Measurements from ENCODE around the gene EMSY. TPM values are rescaled to one million over a fixed set of nuclear protein-coding genes. Genes with fewer than 3 reads are reported as not detected.
"Not testable (repeated sequence)": the region's sequence is repeated elsewhere in the genome, so short reads cannot be mapped to it uniquely, and the experiment has no call there.

The EMSY gene
- total RNA-seq, 4 donors from 2014 or later: 12.8 to 59.3 (median 20.6) TPM

DNA sequence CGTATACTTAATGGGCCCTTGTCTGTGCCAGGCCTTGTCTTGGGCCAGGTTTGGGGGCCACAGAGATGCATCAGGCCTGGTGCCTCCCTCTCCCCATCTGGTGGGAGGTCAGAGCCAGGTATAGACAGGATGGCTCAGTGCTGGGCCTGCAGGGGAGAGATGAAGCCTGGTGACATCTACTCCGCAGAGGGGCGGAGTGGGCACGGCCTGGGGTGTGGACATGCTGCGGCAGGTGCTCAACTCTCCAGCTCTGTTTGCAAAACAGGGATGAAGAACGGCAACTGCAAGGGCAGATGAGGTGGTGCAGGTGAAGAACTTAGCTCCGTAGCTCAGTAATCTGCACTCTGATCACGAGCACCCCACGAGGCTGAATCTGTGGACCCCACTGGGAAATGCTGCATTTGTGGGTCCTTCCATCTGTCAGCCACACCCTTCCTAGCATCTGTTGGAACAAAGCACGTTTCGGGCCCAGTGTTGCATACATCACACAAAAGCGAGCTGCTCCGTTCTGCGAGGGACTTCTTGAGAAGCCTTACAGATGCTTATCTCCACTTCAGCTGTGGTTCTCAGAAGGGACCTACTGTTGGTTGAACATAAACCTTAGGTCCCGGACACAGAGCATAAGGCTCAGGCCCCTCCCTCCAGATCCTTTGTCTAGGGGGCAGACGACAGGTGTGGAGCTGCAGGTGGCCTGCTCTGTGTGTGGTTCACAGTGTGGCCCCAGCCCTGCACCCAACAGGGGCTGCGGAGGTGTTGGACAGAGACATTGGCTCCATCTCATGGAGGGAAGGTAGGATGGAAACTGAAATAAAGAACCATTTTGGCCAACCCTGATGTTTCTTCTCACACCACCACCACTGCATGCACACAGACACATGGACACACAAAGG is 147.5 kb downstream of the EMSY start:
- TF ChIP-seq, protein P1, sequence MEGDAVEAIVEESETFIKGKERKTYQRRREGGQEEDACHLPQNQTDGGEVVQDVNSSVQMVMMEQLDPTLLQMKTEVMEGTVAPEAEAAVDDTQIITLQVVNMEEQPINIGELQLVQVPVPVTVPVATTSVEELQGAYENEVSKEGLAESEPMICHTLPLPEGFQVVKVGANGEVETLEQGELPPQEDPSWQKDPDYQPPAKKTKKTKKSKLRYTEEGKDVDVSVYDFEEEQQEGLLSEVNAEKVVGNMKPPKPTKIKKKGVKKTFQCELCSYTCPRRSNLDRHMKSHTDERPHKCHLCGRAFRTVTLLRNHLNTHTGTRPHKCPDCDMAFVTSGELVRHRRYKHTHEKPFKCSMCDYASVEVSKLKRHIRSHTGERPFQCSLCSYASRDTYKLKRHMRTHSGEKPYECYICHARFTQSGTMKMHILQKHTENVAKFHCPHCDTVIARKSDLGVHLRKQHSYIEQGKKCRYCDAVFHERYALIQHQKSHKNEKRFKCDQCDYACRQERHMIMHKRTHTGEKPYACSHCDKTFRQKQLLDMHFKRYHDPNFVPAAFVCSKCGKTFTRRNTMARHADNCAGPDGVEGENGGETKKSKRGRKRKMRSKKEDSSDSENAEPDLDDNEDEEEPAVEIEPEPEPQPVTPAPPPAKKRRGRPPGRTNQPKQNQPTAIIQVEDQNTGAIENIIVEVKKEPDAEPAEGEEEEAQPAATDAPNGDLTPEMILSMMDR (IDR thresholded peaks at IDR 0.05): no peak
- DNase-seq (ENCODE audit: low spot score): no peak
- no peak for ATAC-seq (ENCODE audit: low FRiP score)

DNA sequence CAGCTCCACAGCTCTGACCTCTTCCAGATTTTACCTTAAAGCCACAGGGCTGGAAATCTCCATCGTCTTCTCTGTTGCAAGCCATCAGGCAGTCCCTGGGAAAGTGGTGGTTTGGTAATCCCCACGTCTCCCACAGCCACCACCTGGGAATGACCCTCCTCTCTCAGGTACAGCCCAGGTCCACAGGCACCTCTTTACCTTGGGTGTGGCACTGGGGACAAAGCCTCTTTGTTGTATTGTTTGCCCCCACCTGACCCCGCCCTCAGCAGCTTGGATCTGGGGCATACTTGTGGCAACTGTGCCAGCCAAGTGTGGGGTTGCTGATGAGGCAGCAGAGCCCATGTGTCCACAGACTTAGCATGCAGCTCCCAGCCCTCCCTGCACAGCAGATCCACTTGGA is 148.1 kb downstream of the EMSY start:
- TF ChIP-seq, protein P1 (IDR thresholded peaks at IDR 0.05): no peak
- ATAC-seq (ENCODE audit: low FRiP score) (no peak), DNase-seq (ENCODE audit: low spot score) (no peak)

DNA sequence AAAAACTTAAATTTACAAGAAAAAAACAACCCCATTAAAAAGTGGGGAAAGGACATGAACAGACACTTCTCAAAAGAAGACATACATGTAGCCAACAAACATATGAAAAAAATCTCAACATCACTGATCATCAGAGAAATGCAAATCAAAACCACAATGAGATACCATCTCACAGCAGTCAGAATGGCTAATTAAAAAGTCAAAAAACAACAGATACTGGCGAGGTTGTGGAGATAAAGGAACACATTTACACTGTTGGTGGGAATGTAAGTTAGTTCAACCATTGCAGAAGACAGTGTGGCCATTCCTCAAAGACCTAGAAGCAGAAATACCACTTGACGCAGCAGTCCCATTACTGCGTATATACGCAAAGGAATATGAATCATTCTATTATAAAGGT is 150.3 kb downstream of the EMSY start:
- DNase-seq (ENCODE audit: low spot score); ATAC-seq (ENCODE audit: low FRiP score): not testable (repeated sequence)

DNA sequence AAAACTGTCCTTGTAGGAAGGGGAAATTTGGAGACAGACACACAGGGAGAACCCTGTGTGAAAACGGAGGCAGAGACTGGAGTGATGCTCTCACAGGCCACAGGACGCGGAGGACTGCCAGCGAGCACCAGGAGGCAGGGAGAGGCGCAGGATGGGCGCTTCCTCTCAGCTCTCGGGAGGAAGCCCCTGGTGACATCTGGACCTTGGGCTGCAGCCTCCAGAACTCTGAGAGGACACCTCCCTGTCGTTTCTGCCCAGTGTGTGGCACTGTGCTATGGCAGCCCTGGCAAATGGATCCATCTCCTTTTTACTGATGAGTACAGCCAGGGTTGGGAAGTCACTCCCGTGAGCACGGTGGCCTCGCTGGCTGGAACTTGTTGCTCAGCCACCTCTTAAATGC is 151.8 kb downstream of the EMSY start:
- TF ChIP-seq, protein P1 (IDR thresholded peaks at IDR 0.05): no peak
- no peak for ATAC-seq (ENCODE audit: low FRiP score)
- no peak for DNase-seq (ENCODE audit: low spot score)

DNA sequence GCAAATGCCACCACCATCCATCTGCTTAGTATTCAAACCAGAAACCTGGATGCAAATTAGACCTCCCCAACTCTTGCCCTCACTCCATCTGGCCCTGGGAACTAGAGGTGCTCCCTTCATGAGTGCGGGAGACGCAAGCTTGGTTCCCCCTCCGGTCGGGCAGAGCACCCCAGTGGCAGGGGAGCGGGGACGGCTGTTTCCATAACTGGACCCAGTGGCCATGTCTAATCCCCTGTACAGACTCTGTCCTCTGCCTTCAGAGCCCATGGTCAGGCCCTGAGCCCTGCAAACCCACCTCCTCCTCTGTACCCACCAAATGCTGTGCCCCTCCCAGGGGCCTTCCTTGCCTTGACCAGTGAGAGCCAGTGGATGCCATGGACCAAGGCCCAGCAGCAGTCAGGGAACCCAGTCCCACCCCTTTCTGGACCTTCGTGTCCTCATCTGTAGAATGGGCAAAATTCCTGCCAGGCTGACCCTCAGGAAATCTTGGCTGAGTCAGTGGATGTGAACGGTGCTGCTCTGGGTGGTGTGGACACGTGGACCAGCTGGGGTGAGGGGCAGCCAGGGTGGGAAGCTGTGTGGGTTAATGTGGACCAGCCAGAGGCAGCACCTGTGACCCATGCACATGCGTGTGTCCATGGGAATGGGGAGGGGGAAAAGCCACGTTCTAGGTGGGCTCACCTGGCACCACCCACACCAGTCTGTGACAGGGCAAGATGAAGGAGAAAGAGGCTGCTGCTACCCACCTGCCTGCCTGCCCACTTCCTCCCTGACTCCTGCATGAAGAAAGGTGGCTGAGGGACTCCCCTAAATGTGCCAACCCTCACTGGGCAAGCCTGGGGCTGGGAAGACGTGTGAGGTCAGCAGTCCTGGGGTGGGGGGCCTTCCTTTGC is 153.0 kb downstream of the EMSY start:
- ATAC-seq (ENCODE audit: low FRiP score): no peak
- TF ChIP-seq, protein P1 (IDR thresholded peaks at IDR 0.05): no peak
- DNase-seq (ENCODE audit: low spot score): no peak

DNA sequence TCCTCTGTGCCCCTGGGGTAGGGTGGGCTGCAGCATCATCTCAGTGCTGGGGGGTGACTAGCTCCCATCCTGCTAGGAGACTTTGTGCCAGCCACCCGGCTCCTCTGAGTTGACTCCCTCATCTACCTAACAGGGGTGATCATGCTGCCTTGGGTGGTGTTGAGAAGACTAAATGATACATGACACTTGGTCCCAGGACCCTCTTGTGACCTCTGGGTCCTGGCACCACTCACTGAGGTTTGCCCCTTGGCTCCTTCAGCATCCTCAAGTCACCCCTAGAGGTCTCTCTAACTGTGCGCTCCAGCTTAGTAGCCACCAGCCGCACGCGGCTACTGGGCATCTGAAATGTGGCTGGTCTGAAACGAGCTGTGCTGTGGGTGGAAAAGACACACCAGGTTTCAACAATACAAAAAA is 153.6 kb downstream of the EMSY start:
- TF ChIP-seq, protein P1 (IDR thresholded peaks at IDR 0.05): no peak
- DNase-seq (ENCODE audit: low spot score) (no peak), ATAC-seq (ENCODE audit: low FRiP score) (no peak)
